Hematopoietic multipotent progenitor cell treated with erythropoietin and hydrocortisone succinate and interleukin-3 and kit ligand, for 4 days (in vitro differentiated cells): ENCODE results near the gene PHLDB1.

Source experiments
- DNase-seq: peaks from one replicate; pipeline ENCODE4 v3.0.0-alpha.2; 2015

Gene PHLDB1

DNA sequence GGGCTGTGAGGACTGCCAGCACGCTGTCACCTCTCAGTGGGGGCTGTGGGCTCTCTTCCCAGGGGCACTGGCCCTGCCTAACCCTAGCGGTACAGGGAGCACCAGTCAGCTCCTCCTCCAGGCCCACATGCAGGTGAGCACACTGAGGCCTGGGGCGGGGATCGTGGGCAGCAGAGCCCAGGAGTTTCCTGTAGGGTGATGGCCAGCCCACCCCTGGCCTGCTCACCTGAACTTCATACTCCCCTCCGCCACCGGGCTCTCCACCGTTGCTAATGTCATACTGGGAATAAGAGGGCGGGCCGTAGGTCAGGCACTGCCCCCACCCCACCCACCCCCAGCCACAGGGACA lies 82.1 kb downstream of the PHLDB1 start:
- DNase-seq: no peak

- DNase-seq: peak; percentile 93
Measured at GRCh38 chr11:118689852-118690552, 82.6 kb downstream of the PHLDB1 start.

- DNase-seq: no peak
Measured at GRCh38 chr11:118690553-118691304, 83.3 kb downstream of the PHLDB1 start.

GRCh38 chr11:118691926-118692830 lies 84.8 kb downstream of the PHLDB1 start:
- DNase-seq: peak; percentile 55

GRCh38 chr11:118694185-118694584 lies 86.8 kb downstream of the PHLDB1 start:
- DNase-seq: no peak

DNA sequence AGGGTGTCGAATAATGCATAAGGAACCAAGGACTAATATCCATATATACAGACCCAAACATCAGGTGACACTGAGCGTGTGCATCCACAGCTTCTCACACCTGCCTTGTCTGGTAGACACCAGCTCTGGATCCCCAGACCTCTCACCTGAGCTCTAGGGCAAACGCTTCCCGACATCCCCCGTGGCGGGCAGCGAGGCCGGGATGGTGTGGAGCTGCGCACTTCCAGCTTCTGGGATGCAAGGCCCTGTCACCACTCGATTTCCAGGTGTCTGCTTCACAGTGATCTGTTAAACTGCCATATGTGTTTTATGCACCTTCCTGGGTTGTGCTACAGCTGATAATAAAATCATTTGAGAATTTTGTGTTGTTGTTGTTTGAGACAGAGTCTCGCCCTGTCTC lies 87.4 kb downstream of the PHLDB1 start:
- no peak for DNase-seq

- no peak for DNase-seq
Measured at GRCh38 chr11:118696673-118697226, 89.3 kb downstream of the PHLDB1 start.

- DNase-seq: no peak
Measured at GRCh38 chr11:118697346-118697745, 89.9 kb downstream of the PHLDB1 start.

DNA sequence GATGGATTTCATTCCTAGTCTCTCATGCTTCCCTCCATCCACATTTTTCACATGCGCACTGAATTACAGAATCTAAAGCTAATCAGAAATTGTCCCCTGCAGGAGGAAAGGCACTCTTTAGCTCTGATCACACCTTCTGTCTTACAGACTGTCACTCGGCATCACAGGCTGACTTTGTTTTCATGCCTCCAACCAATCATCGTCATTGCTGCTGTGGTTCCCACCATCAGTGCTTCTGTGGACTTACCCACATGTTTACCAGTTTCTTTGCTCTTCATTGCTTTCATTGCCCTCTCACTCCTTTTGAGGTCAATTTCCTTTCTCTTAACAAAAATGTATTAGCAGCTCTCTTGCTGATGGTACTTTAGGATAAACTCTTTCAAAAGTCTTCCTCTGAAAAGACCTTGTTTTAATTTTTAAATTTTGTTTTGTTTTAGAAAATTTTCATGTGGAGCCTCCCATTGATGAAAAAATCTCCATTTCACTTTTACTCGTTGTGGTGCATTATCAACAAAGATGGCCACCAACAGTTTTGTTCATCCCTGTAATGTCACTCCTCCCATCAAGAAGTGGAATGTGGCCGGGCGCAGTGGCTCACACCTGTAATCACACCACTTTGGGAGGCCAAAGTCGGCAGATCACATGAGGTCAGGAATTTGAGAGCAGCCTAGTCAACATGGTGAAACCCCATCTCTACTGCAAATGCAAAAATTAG lies 92.2 kb downstream of the PHLDB1 start:
- DNase-seq: no peak

DNA sequence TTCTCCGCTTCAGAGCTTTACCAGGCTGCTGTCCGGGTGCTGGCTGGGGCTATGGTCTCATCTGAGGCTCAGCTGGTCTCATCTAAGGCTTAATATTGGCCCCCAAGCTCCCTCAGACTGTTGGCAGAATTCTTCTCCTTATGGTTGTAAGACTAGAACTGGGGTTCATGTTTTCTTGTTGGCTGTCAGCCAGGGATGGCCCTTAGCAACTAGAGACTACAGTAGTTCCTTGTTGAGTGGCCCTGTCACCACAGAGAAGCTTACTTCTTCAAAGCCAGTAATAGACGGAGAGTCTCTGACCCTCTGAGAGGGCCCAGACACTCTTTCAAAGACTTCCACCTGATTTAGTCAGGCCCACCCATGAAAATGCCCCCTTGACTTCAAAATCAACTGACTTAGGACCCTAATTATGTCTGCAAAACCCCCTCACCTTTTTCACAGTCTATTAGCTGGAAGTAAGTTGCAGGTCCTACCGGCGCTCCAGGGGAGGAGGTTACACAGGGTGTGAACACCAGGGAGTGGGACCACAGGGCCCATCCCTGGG lies 96.2 kb downstream of the PHLDB1 start:
- peak; percentile 72 for DNase-seq

- peak; percentile 87 for DNase-seq
Measured at GRCh38 chr11:118705111-118705741, 97.8 kb downstream of the PHLDB1 start.

DNA sequence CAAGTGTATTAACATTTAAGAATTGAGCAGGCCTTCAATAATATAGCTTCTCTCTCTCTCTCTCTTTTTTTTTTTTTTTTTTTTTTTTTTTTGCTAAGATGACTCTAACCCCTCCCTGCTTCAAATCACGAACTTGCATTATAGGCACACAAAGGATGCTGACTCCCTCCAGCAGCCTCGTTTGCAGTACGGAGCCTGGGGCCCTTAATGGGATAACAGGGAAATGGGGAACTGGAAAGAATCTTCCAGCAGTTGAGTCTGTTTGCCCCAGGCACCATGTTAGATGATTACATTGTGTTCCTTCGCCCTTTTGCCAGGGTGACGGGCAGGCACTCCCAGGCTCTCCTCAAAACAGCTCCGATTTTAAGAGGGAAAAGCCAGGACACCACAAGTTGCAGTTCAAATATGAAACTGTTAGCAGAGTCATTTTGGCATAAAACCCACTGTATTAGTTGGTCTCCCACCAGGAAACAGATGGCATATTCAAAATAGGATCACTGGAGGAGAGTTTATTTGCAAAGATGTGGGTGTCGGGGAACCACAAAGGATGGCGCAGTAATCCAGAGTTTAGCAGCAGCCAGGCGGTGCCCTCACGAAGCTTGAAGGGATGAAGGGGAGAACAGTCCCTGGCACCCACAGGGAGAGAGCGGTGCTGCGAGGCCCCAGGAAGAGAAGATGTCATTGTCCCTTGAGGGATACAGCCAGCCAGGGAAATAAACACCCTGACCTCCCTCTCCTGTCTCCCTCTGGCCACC lies 98.6 kb downstream of the PHLDB1 start:
- peak; percentile 13 for DNase-seq

DNA sequence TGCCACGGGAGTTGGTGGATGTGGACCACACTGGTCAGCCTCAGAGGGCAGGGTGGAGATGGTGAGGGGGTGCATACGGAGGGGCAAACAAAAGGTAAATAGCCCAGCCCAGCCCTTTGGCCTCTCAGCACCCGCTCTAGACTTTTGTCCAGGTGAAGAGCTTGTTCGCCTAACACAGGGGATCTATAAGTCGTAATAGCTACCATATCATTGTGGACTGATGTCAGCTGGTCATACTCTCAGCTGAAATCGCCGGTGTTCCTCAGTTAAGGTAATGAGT lies 99.1 kb downstream of the PHLDB1 start:
- DNase-seq: no peak
